ENCODE measurements around the gene RUBCNL. TPM values are rescaled to one million over a fixed set of nuclear protein-coding genes. Genes with fewer than 3 reads are reported as not detected.

The RUBCNL gene
- total RNA-seq, 1 experiment from 2014 or later: 1.4 TPM

DNA sequence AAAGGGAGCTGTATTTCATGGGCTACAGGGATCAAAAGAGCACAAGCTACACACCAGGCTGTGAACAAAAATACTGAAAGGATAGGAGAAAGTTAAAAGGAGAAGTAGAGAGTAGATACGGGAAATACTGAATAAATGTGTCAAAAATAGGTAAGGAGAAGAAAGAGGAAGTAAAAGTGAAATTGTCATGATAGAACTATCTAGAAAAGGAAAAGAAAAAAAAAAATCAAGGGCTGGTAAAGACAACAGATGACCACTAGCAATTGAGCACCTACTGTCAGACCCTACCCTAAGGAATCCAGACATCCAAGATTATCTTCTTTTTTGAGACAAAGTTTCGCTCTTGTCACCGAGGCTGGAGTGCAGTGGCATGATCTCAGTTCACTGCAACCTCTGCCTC, 4.8 kb downstream of the RUBCNL start:
- H3K9ac ChIP-seq (ENCODE audit: extremely low read depth, insufficient read length, low read length): no peak overlapping the region
- no peak overlapping the region for H3K4ac ChIP-seq (ENCODE audit: low read depth, low read length)
- no peak overlapping the region for H2BK120ac ChIP-seq (ENCODE audit: low read depth, low read length, poor library complexity, severe bottlenecking)
- no peak overlapping the region for H2AFZ ChIP-seq (ENCODE audit: low read length)
- H4K91ac ChIP-seq (ENCODE audit: insufficient read length, low read depth, low read length): no peak overlapping the region
- Mint-ChIP-seq H3K27me3 (ENCODE audit: low read depth) (peaks cover 40% of the 10 kb centered on the region), H3K27ac (no peak overlapping the region; a peak in 1 of 7 replicates), H3K36me3 (ENCODE audit: insufficient read depth in 1 of 3, low read depth in 3 of 3) (no peaks in the 10 kb centered on the region), H3K4me1 (peaks cover 7 to 8% of the 10 kb centered on the region in 2 experiments), H3K4me3 (no peak overlapping the region), H3K9me3 (no peaks in the 10 kb centered on the region)
- H3K79me2 ChIP-seq (ENCODE audit: insufficient read depth, low read length): no peaks in the 10 kb centered on the region
- no peaks in the 10 kb centered on the region for H4K20me1 ChIP-seq (ENCODE audit: control insufficient read depth, insufficient read depth, insufficient read length)
- H3K79me1 ChIP-seq (ENCODE audit: insufficient read depth, low read depth, low read length, poor library complexity, severe bottlenecking): no peaks in the 10 kb centered on the region
- TF ChIP-seq, protein P1, sequence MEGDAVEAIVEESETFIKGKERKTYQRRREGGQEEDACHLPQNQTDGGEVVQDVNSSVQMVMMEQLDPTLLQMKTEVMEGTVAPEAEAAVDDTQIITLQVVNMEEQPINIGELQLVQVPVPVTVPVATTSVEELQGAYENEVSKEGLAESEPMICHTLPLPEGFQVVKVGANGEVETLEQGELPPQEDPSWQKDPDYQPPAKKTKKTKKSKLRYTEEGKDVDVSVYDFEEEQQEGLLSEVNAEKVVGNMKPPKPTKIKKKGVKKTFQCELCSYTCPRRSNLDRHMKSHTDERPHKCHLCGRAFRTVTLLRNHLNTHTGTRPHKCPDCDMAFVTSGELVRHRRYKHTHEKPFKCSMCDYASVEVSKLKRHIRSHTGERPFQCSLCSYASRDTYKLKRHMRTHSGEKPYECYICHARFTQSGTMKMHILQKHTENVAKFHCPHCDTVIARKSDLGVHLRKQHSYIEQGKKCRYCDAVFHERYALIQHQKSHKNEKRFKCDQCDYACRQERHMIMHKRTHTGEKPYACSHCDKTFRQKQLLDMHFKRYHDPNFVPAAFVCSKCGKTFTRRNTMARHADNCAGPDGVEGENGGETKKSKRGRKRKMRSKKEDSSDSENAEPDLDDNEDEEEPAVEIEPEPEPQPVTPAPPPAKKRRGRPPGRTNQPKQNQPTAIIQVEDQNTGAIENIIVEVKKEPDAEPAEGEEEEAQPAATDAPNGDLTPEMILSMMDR (conservative IDR thresholded peaks at IDR 0.05): no peak
- H4K5ac ChIP-seq (ENCODE audit: insufficient read length, low read depth, low read length): no peak overlapping the region
- DNase-seq: no peak
- H3K23ac ChIP-seq (ENCODE audit: insufficient read length, low read depth, low read length): no peak overlapping the region
- H3K23me2 ChIP-seq (ENCODE audit: insufficient read length, low read depth, low read length, poor library complexity, severe bottlenecking): peaks cover 13% of the 10 kb centered on the region
- no peak overlapping the region for H4K8ac ChIP-seq (replicated peaks; ENCODE audit: insufficient read length, low read depth, low read length)
- 100% methylated on average over 1 of the region's 3 CpGs for WGBS (ENCODE audit: extremely low coverage, insufficient read length, low lambda C conversion rate)
- no peak overlapping the region for H3T11ph ChIP-seq (ENCODE audit: low read length)
- no peak overlapping the region for H2AK5ac ChIP-seq (ENCODE audit: insufficient read length, low read length)
- H3K18ac ChIP-seq (ENCODE audit: insufficient read length, low read depth, low read length): no peak overlapping the region
- no peak overlapping the region for H2BK12ac ChIP-seq (ENCODE audit: insufficient read length, low read depth, low read length)
- no peaks in the 10 kb centered on the region for H3K9me3 ChIP-seq (ENCODE audit: control insufficient read depth, low read depth, low read length)
- H3K56ac ChIP-seq (ENCODE audit: insufficient read length, low read depth, low read length): no peak overlapping the region
- no peak overlapping the region for H3K4me2 ChIP-seq (ENCODE audit: insufficient read depth, insufficient read length, low read length)
- no peak overlapping the region for H2BK5ac ChIP-seq (ENCODE audit: insufficient read length, low read length)
- H3K27ac ChIP-seq (ENCODE audit: insufficient read length, low read depth, low read length): no peak overlapping the region
- no peak overlapping the region for H2BK20ac ChIP-seq (ENCODE audit: low read depth, low read length, poor library complexity, severe bottlenecking)
- peaks cover 9% of the 10 kb centered on the region; the same call in 1 of the 2 replicates for H3K27me3 ChIP-seq (ENCODE audit: insufficient read depth, low read length)
- no peak overlapping the region for H2BK15ac ChIP-seq (ENCODE audit: low read depth, low read length)
- H3K4me1 ChIP-seq (ENCODE audit: insufficient read depth, low read length): peaks cover 2% of the 10 kb centered on the region; the same call in 1 of the 2 replicates
- H3K14ac ChIP-seq (ENCODE audit: insufficient read depth, low read length): no peak overlapping the region
